ENCODE results near the gene CEP170B.

CEP170B gene

DNA sequence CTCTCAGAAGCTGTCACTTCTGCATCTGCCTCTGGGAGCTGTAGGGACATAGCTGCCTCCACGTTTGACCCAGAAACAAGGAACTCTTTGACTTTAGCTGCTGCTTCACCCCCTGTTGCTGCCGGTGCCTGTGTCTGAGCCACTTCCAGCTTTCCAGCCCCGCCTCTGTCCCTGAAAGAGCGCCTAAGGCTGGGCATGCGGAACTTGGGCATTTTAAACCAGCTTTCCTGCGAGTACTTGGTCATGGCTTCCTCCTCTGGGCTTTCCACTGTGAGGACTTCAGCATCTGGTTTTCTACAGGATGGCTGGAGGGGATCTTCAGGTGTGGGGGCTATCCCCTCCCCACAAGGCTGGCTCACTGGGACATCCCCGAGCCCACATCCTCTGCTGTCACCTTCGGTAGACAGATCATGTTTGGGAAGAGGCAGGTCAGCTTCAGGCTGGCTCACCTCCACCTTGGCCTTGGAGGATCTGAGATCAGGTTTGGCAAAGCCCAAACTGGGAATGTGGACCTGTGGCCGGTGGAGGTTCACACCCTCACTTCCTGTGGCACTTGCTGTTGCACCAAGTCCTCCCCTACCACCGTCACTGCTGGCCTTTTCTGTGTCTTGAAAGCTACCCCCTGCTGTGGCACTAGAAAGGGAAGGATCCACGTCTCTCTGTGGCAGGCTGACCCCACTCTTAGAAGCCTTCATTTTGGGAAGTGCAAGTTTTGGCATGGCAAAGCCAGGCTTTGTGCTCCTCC is 74.8 kb downstream of the CEP170B start:
- no peak overlapping the region for H3K9ac ChIP-seq (ENCODE audit: low read depth, low read length, poor library complexity, severe bottlenecking)
- H3K9me3 ChIP-seq (ENCODE audit: insufficient read depth, low read depth, low read length): no peaks in the 10 kb centered on the region
- no peak overlapping the region for H3K4me2 ChIP-seq (ENCODE audit: low read depth, low read length, poor library complexity, severe bottlenecking)
- TF ChIP-seq, protein P1, sequence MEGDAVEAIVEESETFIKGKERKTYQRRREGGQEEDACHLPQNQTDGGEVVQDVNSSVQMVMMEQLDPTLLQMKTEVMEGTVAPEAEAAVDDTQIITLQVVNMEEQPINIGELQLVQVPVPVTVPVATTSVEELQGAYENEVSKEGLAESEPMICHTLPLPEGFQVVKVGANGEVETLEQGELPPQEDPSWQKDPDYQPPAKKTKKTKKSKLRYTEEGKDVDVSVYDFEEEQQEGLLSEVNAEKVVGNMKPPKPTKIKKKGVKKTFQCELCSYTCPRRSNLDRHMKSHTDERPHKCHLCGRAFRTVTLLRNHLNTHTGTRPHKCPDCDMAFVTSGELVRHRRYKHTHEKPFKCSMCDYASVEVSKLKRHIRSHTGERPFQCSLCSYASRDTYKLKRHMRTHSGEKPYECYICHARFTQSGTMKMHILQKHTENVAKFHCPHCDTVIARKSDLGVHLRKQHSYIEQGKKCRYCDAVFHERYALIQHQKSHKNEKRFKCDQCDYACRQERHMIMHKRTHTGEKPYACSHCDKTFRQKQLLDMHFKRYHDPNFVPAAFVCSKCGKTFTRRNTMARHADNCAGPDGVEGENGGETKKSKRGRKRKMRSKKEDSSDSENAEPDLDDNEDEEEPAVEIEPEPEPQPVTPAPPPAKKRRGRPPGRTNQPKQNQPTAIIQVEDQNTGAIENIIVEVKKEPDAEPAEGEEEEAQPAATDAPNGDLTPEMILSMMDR (conservative IDR thresholded peaks at IDR 0.05; ENCODE audit: low read length): no peak
- TF ChIP-seq EZH2phosphoT487 (IDR thresholded peaks at IDR 0.05; ENCODE audit: borderline replicate concordance): no peak
- H3F3A ChIP-seq (ENCODE audit: low read depth): no peaks in the 10 kb centered on the region
- H3K27me3 ChIP-seq (ENCODE audit: insufficient read depth, low read length, poor library complexity, severe bottlenecking): no peaks in the 10 kb centered on the region
- H3K4me1 ChIP-seq (ENCODE audit: insufficient read depth, low read length, poor library complexity, severe bottlenecking): no peaks in the 10 kb centered on the region
- no peaks in the 10 kb centered on the region for H3K9me2 ChIP-seq (replicated peaks; ENCODE audit: low read depth, low read length)
- no peaks in the 10 kb centered on the region for H3K79me2 ChIP-seq (ENCODE audit: insufficient read depth, low read length)
- H4K20me1 ChIP-seq (ENCODE audit: insufficient read depth, low read length, poor library complexity, severe bottlenecking): no peaks in the 10 kb centered on the region
- H2AFZ ChIP-seq (ENCODE audit: low read length): no peak overlapping the region
- no peaks in the 10 kb centered on the region for H3K36me3 ChIP-seq (ENCODE audit: insufficient read depth, low read length)
- H3K4me3 ChIP-seq (ENCODE audit: low read length, poor library complexity, severe bottlenecking): no peak overlapping the region

DNA sequence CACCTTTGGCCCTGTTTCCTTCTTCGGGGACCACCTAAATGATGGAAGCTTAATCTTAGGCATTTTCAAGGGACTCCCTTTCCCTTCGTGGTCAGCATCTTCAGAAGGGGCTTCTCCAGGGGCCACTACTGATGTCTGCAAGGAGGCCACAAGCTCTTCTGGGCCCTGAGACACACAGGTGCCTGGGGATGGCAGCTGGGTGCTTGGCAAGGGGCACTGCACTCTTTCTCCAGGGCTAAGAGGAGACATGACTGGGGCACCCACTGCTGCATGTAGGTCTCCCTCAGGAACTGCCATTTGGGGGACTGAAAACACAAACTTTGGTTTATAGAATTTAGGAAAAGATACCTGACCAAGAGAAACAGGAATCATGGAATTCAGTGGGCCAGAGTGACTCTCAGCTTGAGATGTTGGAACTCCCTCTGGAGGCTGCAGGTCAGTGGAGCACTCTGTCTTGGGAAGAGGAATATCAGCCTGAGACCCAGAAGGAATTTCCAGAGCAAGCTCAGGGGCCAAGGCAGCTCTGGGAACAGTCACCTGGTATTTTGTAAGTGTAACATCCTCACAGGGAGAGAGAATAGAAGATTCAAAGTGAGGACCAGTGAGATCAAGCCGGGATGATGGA is 75.6 kb downstream of the CEP170B start:
- Histone ChIP-seq H3F3A (ENCODE audit: low read depth) (no peaks in the 10 kb centered on the region), H3K79me2 (ENCODE audit: insufficient read depth, low read length) (no peaks in the 10 kb centered on the region), H3K36me3 (ENCODE audit: insufficient read depth, low read length) (no peaks in the 10 kb centered on the region), H3K4me3 (ENCODE audit: low read length, poor library complexity, severe bottlenecking) (no peak overlapping the region), H2AFZ (ENCODE audit: low read length) (no peak overlapping the region), H3K4me2 (ENCODE audit: low read depth, low read length, poor library complexity, severe bottlenecking) (no peak overlapping the region), H3K27me3 (ENCODE audit: insufficient read depth, low read length, poor library complexity, severe bottlenecking) (no peaks in the 10 kb centered on the region), H3K4me1 (ENCODE audit: insufficient read depth, low read length, poor library complexity, severe bottlenecking) (no peaks in the 10 kb centered on the region), H3K9me2 (replicated peaks; ENCODE audit: low read depth, low read length) (no peaks in the 10 kb centered on the region), H3K9me3 (ENCODE audit: insufficient read depth, low read depth, low read length) (no peaks in the 10 kb centered on the region), H4K20me1 (ENCODE audit: insufficient read depth, low read length, poor library complexity, severe bottlenecking) (no peaks in the 10 kb centered on the region), H3K9ac (ENCODE audit: low read depth, low read length, poor library complexity, severe bottlenecking) (no peak overlapping the region)
- no peak for TF ChIP-seq EZH2phosphoT487 (IDR thresholded peaks at IDR 0.05; ENCODE audit: borderline replicate concordance)
- TF ChIP-seq, protein P1 (conservative IDR thresholded peaks at IDR 0.05; ENCODE audit: low read length): no peak; the same call in 1 of the 2 replicates

DNA sequence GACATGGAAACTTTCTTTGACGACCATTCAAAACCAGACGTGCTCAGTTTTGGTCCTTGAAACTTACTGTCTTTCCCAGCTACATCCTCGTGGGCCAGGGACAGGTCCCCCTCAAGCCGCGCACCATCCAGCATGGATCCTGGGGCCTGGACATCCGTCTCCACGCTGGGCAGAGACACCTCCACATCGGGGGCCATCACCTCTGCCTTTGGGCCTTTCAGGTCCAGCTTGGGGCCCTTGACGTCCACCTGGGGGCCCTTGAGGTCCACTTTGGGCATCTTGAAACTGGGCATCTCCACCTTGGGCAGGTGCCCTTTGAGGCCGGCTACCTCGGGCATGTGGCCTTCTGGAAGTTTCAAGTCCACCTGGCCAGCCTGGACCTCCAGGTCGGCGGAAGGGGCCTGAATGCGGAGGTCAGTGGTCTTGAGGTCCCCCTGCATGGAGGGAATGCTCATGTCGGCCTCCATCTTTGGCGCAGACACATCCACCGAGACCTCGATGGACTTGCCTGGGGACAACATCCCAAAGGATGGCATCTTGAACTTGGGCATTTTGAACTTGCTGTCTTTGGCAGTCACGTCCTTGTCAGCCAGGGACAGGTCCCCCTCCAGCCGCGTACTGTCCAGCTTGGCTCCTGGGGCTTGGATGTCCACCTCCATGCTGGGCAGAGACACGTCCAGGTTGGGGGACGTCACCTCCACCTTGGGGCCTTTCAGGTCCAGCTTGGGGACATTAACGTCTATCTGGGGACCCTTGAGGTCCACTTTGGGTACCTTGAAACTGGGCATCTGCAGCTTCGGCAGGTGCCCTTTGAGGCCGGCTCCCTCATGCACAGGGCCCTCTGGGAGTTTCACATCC is 76.7 kb downstream of the CEP170B start:
- Histone ChIP-seq H3K4me3 (ENCODE audit: low read length, poor library complexity, severe bottlenecking) (no peak overlapping the region), H3K4me1 (ENCODE audit: insufficient read depth, low read length, poor library complexity, severe bottlenecking) (no peaks in the 10 kb centered on the region), H4K20me1 (ENCODE audit: insufficient read depth, low read length, poor library complexity, severe bottlenecking) (no peaks in the 10 kb centered on the region), H3F3A (ENCODE audit: low read depth) (no peaks in the 10 kb centered on the region), H3K9me3 (ENCODE audit: insufficient read depth, low read depth, low read length) (no peaks in the 10 kb centered on the region), H3K79me2 (ENCODE audit: insufficient read depth, low read length) (no peaks in the 10 kb centered on the region), H2AFZ (ENCODE audit: low read length) (no peak overlapping the region), H3K9ac (ENCODE audit: low read depth, low read length, poor library complexity, severe bottlenecking) (no peak overlapping the region), H3K9me2 (replicated peaks; ENCODE audit: low read depth, low read length) (no peaks in the 10 kb centered on the region), H3K36me3 (ENCODE audit: insufficient read depth, low read length) (no peaks in the 10 kb centered on the region), H3K4me2 (ENCODE audit: low read depth, low read length, poor library complexity, severe bottlenecking) (no peak overlapping the region), H3K27me3 (ENCODE audit: insufficient read depth, low read length, poor library complexity, severe bottlenecking) (no peaks in the 10 kb centered on the region)
- TF ChIP-seq, protein P1 (conservative IDR thresholded peaks at IDR 0.05; ENCODE audit: low read length): no peak
- TF ChIP-seq EZH2phosphoT487 (IDR thresholded peaks at IDR 0.05; ENCODE audit: borderline replicate concordance): no peak

All from Loucy (cell line).